K562 (cell line): Measurements from ENCODE around the gene CDHR1. TPM values are rescaled to one million over a fixed set of nuclear protein-coding genes. Genes with fewer than 3 reads are reported as not detected.

Experiments used
- ATAC-seq: fragments of 200-7000 bp; cut with Tn5 transposase; 3 replicates; pipeline ENCODE4 v1.9.1; 2020; ENCODE audit warnings: moderate library complexity
- BruUV-seq: library from RNA; stranded (reverse); fragments of 400-500 nt; replicated peaks from 2 replicates; lab custom pipeline; 2021; lab: Mats Ljungman, UMichigan
- CTCF ChIA-PET: fragments of 300-600 bp; formaldehyde crosslinking; extraction: SDS; loops from one replicate; lab custom pipeline; 2021; ENCODE audit warnings: low intra/inter-chr PET ratio; lab: Yijun Ruan, JAX
- POLR2A ChIA-PET: fragments of 300-600, 350-650 bp; sonication (Branson Sonifier 250); formaldehyde crosslinking; extraction: SDS; loops from one replicate; lab custom pipeline; 2021; ENCODE audit warnings: antibody characterized with exemption, inconsistent platforms; lab: Yijun Ruan, JAX
- DNase-seq, 4 experiments: peaks; one replicate each; pipeline versions ENCODE4 v3.0.0 to v3.0.0-alpha.2; 2011 to 2018; ENCODE audit warnings: low spot score in 3 of 4, mixed read lengths in 3 of 4; ENCODE audit errors: extremely low read depth in 1 of 4
- FAIRE-seq: peaks from 2 replicates; lab custom pipeline; 2011; peaks lifted over from hg19 to GRCh38; lab: Jason Lieb, UNC
- H2AFZ ChIP-seq: 2 replicates; pipeline ENCODE4 v1.6.0; 2011; ENCODE audit warnings: low read depth, low read length, control low read depth, inconsistent platforms
- H3K27ac ChIP-seq: fragments of 200-600 bp; 3 replicates; pipeline ENCODE4 v1.8.0; 2011; ENCODE audit warnings: low read depth, mild to moderate bottlenecking, control low read depth, inconsistent platforms, low read length, moderate library complexity, mixed read lengths; ENCODE audit errors: extremely low read depth
- H3K27me3 ChIP-seq, 2 experiments: fragments of 300-600 bp in 1 of 2; 2 replicates in 1 of 2; 3 replicates in 1 of 2; pipeline versions ENCODE4 v1.6.0 to v1.8.0; 2011; ENCODE audit warnings: inconsistent platforms in 2 of 2, low read length in 2 of 2, mild to moderate bottlenecking in 1 of 2, mixed read lengths in 1 of 2, moderate library complexity in 1 of 2; ENCODE audit not compliant: control insufficient read depth in 2 of 2, insufficient read depth in 2 of 2
- H3K36me3 ChIP-seq: fragments of 300-600 bp; 3 replicates; pipeline ENCODE4 v1.8.0; 2011; ENCODE audit warnings: mild to moderate bottlenecking, low read length, inconsistent platforms; ENCODE audit not compliant: control insufficient read depth, insufficient read depth
- H3K4me1 ChIP-seq, 2 experiments: fragments of 200-600 bp in 1 of 2; replicated peaks in 1 of 2; 2 replicates in 1 of 2; 3 replicates in 1 of 2; pipeline versions ENCODE4 v1.5.1 to v1.8.0; 2011; ENCODE audit warnings: inconsistent platforms in 2 of 2, low read length in 2 of 2, mild to moderate bottlenecking in 1 of 2, mixed read lengths in 1 of 2, moderate library complexity in 1 of 2; ENCODE audit not compliant: control insufficient read depth in 2 of 2, insufficient read depth in 2 of 2
- H3K4me2 ChIP-seq: 2 replicates; pipeline ENCODE4 v1.6.1; 2011; ENCODE audit warnings: low read length, control low read depth, inconsistent platforms, mixed read lengths; ENCODE audit not compliant: insufficient read depth
- H3K4me3 ChIP-seq: fragments of 200-600 bp; sonication (generic), shearing (Covaris generic); 2 replicates; pipeline ENCODE4 v1.5.1; 2016; ENCODE audit warnings: control low read depth, inconsistent platforms
- H3K79me2 ChIP-seq: fragments of 200-600 bp; 3 replicates; pipeline ENCODE4 v1.8.0; 2011; ENCODE audit warnings: low read length, inconsistent platforms; ENCODE audit not compliant: control insufficient read depth, insufficient read depth
- H3K9ac ChIP-seq, 2 experiments: 2 replicates each; pipeline versions ENCODE4 v1.6.0 to v1.6.1; 2011; ENCODE audit warnings: low read depth in 2 of 2, low read length in 2 of 2, control low read depth in 1 of 2, inconsistent platforms in 1 of 2, mild to moderate bottlenecking in 1 of 2, mixed read lengths in 1 of 2; ENCODE audit not compliant: insufficient read depth in 1 of 2
- H3K9me1 ChIP-seq: one replicate; pipeline ENCODE4 v1.6.0; 2011; ENCODE audit warnings: inconsistent platforms, mild to moderate bottlenecking, low read length, moderate library complexity; ENCODE audit not compliant: control insufficient read depth, insufficient read depth
- H3K9me3 ChIP-seq: replicated peaks from 2 replicates; pipeline ENCODE4 v1.5.1; 2011; ENCODE audit warnings: low read depth, low read length, inconsistent platforms; ENCODE audit not compliant: control insufficient read depth, insufficient read depth
- H4K20me1 ChIP-seq: replicated peaks from 2 replicates; pipeline ENCODE4 v1.6.1; 2011; ENCODE audit warnings: low read length, inconsistent platforms, mixed read lengths; ENCODE audit not compliant: control insufficient read depth, insufficient read depth
- DACH1 ChIP-seq: fragments of 450-650 bp; IDR thresholded peaks from 2 replicates; pipeline ENCODE4 v1.6.1; 2018; ENCODE audit not compliant: partially characterized antibody
- DEAF1 ChIP-seq: fragments of 450-650 bp; formaldehyde crosslinking; IDR thresholded peaks from 2 replicates; pipeline ENCODE4 v1.4.0; 2020; ENCODE audit warnings: mild to moderate bottlenecking, moderate library complexity
- FOS ChIP-seq: IDR thresholded peaks from 3 replicates; pipeline ENCODE4 v1.6.1; 2011; ENCODE audit not compliant: insufficient read length; ENCODE audit errors: extremely low read depth
- GATAD2B ChIP-seq: fragments of 450-650 bp; IDR thresholded peaks from 2 replicates; pipeline ENCODE4 v1.6.1; 2017; ENCODE audit warnings: mild to moderate bottlenecking, borderline replicate concordance
- NCOA6 ChIP-seq: fragments of 450-650 bp; IDR thresholded peaks from 2 replicates; pipeline ENCODE4 v1.6.1; 2017; ENCODE audit warnings: mild to moderate bottlenecking
- NR2F6 ChIP-seq: fragments of 450-650 bp; formaldehyde crosslinking; IDR thresholded peaks from 2 replicates; pipeline ENCODE4 v1.4.0; 2020; ENCODE audit warnings: mild to moderate bottlenecking
- POLR2A ChIP-seq: fragments of 450-650 bp; conservative IDR thresholded peaks from 2 replicates; pipeline ENCODE4 v1.6.1; 2016
- PURB ChIP-seq: sonication (generic); formaldehyde crosslinking; IDR thresholded peaks from 2 replicates; pipeline ENCODE4 v1.9.0; 2021; ENCODE audit warnings: low read depth, mild to moderate bottlenecking, missing genetic modification reagents
- RFX1 ChIP-seq: fragments of 450-650 bp; IDR thresholded peaks from 2 replicates; pipeline ENCODE4 v1.6.1; 2016; ENCODE audit warnings: mild to moderate bottlenecking, moderate library complexity
- SIN3B ChIP-seq: fragments of 450-650 bp; IDR thresholded peaks from 2 replicates; pipeline ENCODE4 v1.6.1; 2017; ENCODE audit warnings: low read depth, mild to moderate bottlenecking, moderate library complexity
- SMARCB1 ChIP-seq: IDR thresholded peaks from 2 replicates; pipeline ENCODE4 v1.6.1; 2011; ENCODE audit warnings: improper control_type of control experiment, low read depth; ENCODE audit not compliant: insufficient read length
- TSC22D4 ChIP-seq: fragments of 450-650 bp; IDR thresholded peaks from 2 replicates; pipeline ENCODE4 v1.6.1; 2016; ENCODE audit warnings: missing genetic modification characterization, missing biosample characterization, control low read depth
- UBTF ChIP-seq, 2 experiments: IDR thresholded peaks; 2 replicates each; pipeline ENCODE4 v1.6.1; 2012; ENCODE audit warnings: improper control_type of control experiment in 2 of 2, low read depth in 2 of 2, low read length in 2 of 2, borderline replicate concordance in 1 of 2
- ZZZ3 ChIP-seq: fragments of 450-650 bp; IDR thresholded peaks from 2 replicates; pipeline ENCODE4 v1.6.1; 2016; ENCODE audit warnings: antibody characterized with exemption, mild to moderate bottlenecking, moderate library complexity
- WGBS: fragments of 100-300 bp; shearing (Covaris generic); methylation state at CpG from one replicate; pipeline ENCODE4 v1.1.6; 2016; ENCODE audit warnings: low coverage, mixed read lengths; ENCODE audit not compliant: insufficient coverage; ENCODE audit errors: missing lambda C conversion rate; 5-methylcytosine and 5-hydroxymethylcytosine counted together
- in situ Hi-C: fragments of 300-500 bp; cut with MboI; formaldehyde crosslinking; loops from 4 replicates; pipeline ENCODE4 v1.15.0; 2018; ENCODE audit warnings: inconsistent platforms, mixed read lengths
- intact Hi-C: fragments of 100-400 bp; cut with micrococcal nuclease; formaldehyde crosslinking; loops from 2 replicates; pipeline ENCODE4 v1.14.2; 2022
- polyA plus RNA-seq, 8 experiments: library from polyadenylated mRNA; depleted of rRNA in 4 of 8; stranded (reverse) in 5 of 8; unstranded in 3 of 8; fragments of >200 nt; fragmentation: Nextera tagmentation in 2 of 8; fragmentation: Illumina TruSeq in 1 of 8; extraction: Ambion mirVana in 2 of 8; extraction: Trizol in 1 of 8; gene quantifications; 2 replicates each; pipeline versions ENCODE4 v1.2.1 to v1.2.3, GENCODE V29; 2011 to 2014; ENCODE audit warnings: inconsistent platforms in 1 of 8, missing spikeins in 1 of 8
- total RNA-seq, 7 experiments: library from RNA; depleted of rRNA in 6 of 7; stranded (reverse); fragments of >200 nt in 6 of 7; fragmentation: Illumina TruSeq in 2 of 7; extraction: Trizol in 2 of 7; gene quantifications; 2 replicates each; pipeline versions ENCODE4 v1.2.1 to v1.2.3, GENCODE V29; 2011 to 2021; ENCODE audit warnings: low replicate concordance in 1 of 7

CDHR1 gene
- total and polyA plus RNA-seq, 9 of the 15 experiments (the other 6 are each of a cell fraction or from before 2014, with no cell fraction given): 0.03 to 0.99 (median 0.20) TPM

GRCh38 chr10:84178160-84178609, 16.2 kb upstream of the CDHR1 start (continued):
- TF ChIP-seq UBTF (IDR thresholded peaks at IDR 0.05; ENCODE audit: borderline replicate concordance in 1 of 2, low read depth in 2 of 2, low read length in 2 of 2) (no peak), ZZZ3 (no peak), SIN3B (no peak), NCOA6 (no peak), GATAD2B (no peak), FOS (no peak), TSC22D4 (tag) (0 out of 2 replicates have a peak, but pooled peaks have one; percentile 53)

- Histone ChIP-seq H3K36me3 (no peaks in the 10 kb centered on the region), H3K27ac (no peak overlapping the region), H3K4me3 (no peak overlapping the region), H2AFZ (no peak overlapping the region), H3K4me1 (no peaks in the 10 kb centered on the region; a peak in 1 of 5 replicates), H3K9ac (no peak overlapping the region), H4K20me1 (no peaks in the 10 kb centered on the region), H3K79me2 (no peaks in the 10 kb centered on the region), H3K9me3 (no peaks in the 10 kb centered on the region), H3K9me1 (no peaks in the 10 kb centered on the region), H3K27me3 (peaks cover 14 to 21% of the 10 kb centered on the region in 2 experiments; a peak in 4 of 5 replicates), H3K4me2 (no peak overlapping the region)
- WGBS: under 1% methylated on average over 12 of the region's 12 CpGs
- ChIA-PET POLR2A (no interaction called here), CTCF (no interaction called here)
- ATAC-seq (no peak), FAIRE-seq (no peak), DNase-seq (no peak)
- TF ChIP-seq SMARCB1 (no peak), POLR2A (no peak), DACH1 (no peak), NR2F6 (CRISPR knock-in tag) (no peak), RFX1 (peak; percentile 45), DEAF1 (no peak), PURB (CRISPR knock-in tag) (no peak)
- in situ Hi-C loops: no loop called here
- intact Hi-C loops: no loop called here
- no TSS peak for BruUV-seq
Measured at GRCh38 chr10:84179059-84179710, 15.2 kb upstream of the CDHR1 start.
